H1 (cell line): Measurements from ENCODE around the gene TP53BP1.

Experiments used
- CEBPB ChIP-seq: IDR thresholded peaks from 2 replicates; pipeline ENCODE4 v1.6.1; 2012; ENCODE audit warnings: low read depth, low read length
- KDM5A ChIP-seq: fragments of 200-600 bp; IDR thresholded peaks from 2 replicates; pipeline ENCODE4 v1.7.1; 2012; ENCODE audit warnings: mild to moderate bottlenecking, low read length, inconsistent platforms, mixed read lengths
- PHF8 ChIP-seq: fragments of 200-600 bp; sonication (generic); conservative IDR thresholded peaks from 2 replicates; pipeline ENCODE4 v1.7.1; 2012; ENCODE audit warnings: low read depth, mild to moderate bottlenecking, inconsistent platforms, low read length, moderate library complexity
- POLR2AphosphoS5 ChIP-seq: IDR thresholded peaks from 2 replicates; pipeline ENCODE4 v1.6.1; 2011; ENCODE audit warnings: low read depth, low read length
- RFX5 ChIP-seq: IDR thresholded peaks from 2 replicates; pipeline ENCODE4 v1.6.1; 2011; ENCODE audit warnings: low read depth, low read length, improper control_type of control experiment, borderline replicate concordance
- SIN3A ChIP-seq, 2 experiments: IDR thresholded peaks in 1 of 2; conservative IDR thresholded peaks in 1 of 2; 2 replicates each; pipeline ENCODE4 v1.6.1; 2011 to 2012; ENCODE audit warnings: low read length in 2 of 2, improper control_type of control experiment in 1 of 2, low read depth in 1 of 2, mild to moderate bottlenecking in 1 of 2
- SP4 ChIP-seq: IDR thresholded peaks from 2 replicates; pipeline ENCODE4 v1.6.1; 2012; ENCODE audit warnings: low read length, inconsistent platforms
- SUZ12 ChIP-seq: fragments of 200-600 bp; sonication (generic); IDR thresholded peaks from 2 replicates; pipeline ENCODE4 v1.6.1; 2012; ENCODE audit warnings: mild to moderate bottlenecking, inconsistent platforms, low read length, moderate library complexity, mixed read lengths
- TF ChIP-seq, protein P1 (sequence below), 3 experiments: IDR thresholded peaks; 1 replicate in 2 of 3; 2 replicates in 1 of 3; pipeline versions ENCODE4 v1.5.1 to v1.6.1; 2011; ENCODE audit warnings: low read length in 3 of 3, mild to moderate bottlenecking in 3 of 3, inconsistent platforms in 2 of 3, low read depth in 1 of 3, moderate library complexity in 1 of 3; ENCODE audit not compliant: insufficient read depth in 1 of 3; ENCODE audit errors: control extremely low read depth in 1 of 3
- TF ChIP-seq, protein P2 (sequence below): IDR thresholded peaks from 2 replicates; pipeline ENCODE4 v1.6.1; 2011; ENCODE audit warnings: low read length, improper control_type of control experiment

DNA sequence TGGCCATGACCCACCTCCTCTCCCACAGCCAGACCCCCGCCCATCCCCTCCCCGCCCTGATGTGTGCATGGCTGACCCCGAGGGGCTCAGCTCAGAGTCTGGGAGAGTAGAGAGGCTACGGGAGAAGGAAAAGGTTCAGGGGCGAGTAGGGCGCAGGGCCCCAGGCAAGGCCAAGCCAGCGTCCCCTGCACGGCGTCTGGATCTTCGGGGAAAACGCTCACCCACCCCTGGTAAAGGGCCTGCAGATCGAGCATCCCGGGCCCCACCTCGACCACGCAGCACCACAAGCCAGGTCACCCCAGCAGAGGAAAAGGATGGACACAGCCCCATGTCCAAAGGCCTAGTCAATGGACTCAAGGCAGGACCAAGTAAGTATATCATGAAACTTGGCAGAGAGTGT is 36.2 kb upstream of the TP53BP1 start:
- TF ChIP-seq SP4 (no peak), PHF8 (no peak), SUZ12 (no peak), CEBPB (no peak), RFX5 (no peak), KDM5A (no peak), POLR2AphosphoS5 (no peak), SIN3A (conservative IDR thresholded peaks at IDR 0.05 in 1 of 2, IDR thresholded peaks at IDR 0.05 in 1 of 2; ENCODE audit: low read depth in 1 of 2, low read length in 2 of 2) (no peak)
- TF ChIP-seq, protein P1, sequence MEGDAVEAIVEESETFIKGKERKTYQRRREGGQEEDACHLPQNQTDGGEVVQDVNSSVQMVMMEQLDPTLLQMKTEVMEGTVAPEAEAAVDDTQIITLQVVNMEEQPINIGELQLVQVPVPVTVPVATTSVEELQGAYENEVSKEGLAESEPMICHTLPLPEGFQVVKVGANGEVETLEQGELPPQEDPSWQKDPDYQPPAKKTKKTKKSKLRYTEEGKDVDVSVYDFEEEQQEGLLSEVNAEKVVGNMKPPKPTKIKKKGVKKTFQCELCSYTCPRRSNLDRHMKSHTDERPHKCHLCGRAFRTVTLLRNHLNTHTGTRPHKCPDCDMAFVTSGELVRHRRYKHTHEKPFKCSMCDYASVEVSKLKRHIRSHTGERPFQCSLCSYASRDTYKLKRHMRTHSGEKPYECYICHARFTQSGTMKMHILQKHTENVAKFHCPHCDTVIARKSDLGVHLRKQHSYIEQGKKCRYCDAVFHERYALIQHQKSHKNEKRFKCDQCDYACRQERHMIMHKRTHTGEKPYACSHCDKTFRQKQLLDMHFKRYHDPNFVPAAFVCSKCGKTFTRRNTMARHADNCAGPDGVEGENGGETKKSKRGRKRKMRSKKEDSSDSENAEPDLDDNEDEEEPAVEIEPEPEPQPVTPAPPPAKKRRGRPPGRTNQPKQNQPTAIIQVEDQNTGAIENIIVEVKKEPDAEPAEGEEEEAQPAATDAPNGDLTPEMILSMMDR (IDR thresholded peaks at IDR 0.05; ENCODE audit: control extremely low read depth in 1 of 3, insufficient read depth in 1 of 3, low read depth in 1 of 3, low read length in 3 of 3) = no peak
- TF ChIP-seq, protein P2, sequence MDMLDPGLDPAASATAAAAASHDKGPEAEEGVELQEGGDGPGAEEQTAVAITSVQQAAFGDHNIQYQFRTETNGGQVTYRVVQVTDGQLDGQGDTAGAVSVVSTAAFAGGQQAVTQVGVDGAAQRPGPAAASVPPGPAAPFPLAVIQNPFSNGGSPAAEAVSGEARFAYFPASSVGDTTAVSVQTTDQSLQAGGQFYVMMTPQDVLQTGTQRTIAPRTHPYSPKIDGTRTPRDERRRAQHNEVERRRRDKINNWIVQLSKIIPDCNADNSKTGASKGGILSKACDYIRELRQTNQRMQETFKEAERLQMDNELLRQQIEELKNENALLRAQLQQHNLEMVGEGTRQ = no peak
